Keratinocyte (primary cell): ENCODE data around the gene MYO19. TPM values are rescaled to one million over a fixed set of nuclear protein-coding genes. Genes with fewer than 3 reads are reported as not detected.

Experiments
- DNase-seq: peaks from one replicate; pipeline ENCODE4 v3.0.0-alpha.2; 2011; ENCODE audit warnings: low read depth, missing footprints, low spot score
- FAIRE-seq: peaks from 2 replicates; lab custom pipeline; 2011; peaks lifted over from hg19 to GRCh38; lab: Jason Lieb, UNC
- H2AFZ ChIP-seq: 2 replicates; pipeline ENCODE4 v1.6.0; 2012; ENCODE audit warnings: low read length, control low read depth, inconsistent platforms; ENCODE audit not compliant: control insufficient read depth
- H3K27ac ChIP-seq: 2 replicates; pipeline ENCODE4 v1.5.1; 2011; ENCODE audit warnings: low read length; ENCODE audit not compliant: control insufficient read depth, insufficient read depth
- H3K27me3 ChIP-seq: 3 replicates; pipeline ENCODE4 v1.6.0; 2011; ENCODE audit warnings: low read length; ENCODE audit not compliant: control insufficient read depth, insufficient read depth; ENCODE audit errors: extremely low read depth
- H3K36me3 ChIP-seq, 2 experiments: 2 replicates in 1 of 2; 3 replicates in 1 of 2; pipeline ENCODE4 v1.5.1; 2011; ENCODE audit warnings: low read length in 2 of 2, mild to moderate bottlenecking in 1 of 2; ENCODE audit not compliant: control insufficient read depth in 2 of 2, insufficient read depth in 2 of 2; ENCODE audit errors: extremely low read depth in 1 of 2
- H3K4me1 ChIP-seq: 3 replicates; pipeline ENCODE4 v1.5.1; 2011; ENCODE audit warnings: low read length; ENCODE audit not compliant: control insufficient read depth, insufficient read depth; ENCODE audit errors: extremely low read depth
- H3K4me2 ChIP-seq: 3 replicates; pipeline ENCODE4 v1.6.0; 2011; ENCODE audit warnings: low read depth, low read length; ENCODE audit not compliant: control insufficient read depth, insufficient read depth; ENCODE audit errors: extremely low read depth
- H3K4me3 ChIP-seq, 3 experiments: fragments of 200-600 bp in 1 of 3; sonication (generic) in 1 of 3; 2 replicates in 2 of 3; 3 replicates in 1 of 3; pipeline ENCODE4 v1.5.1; 2011 to 2016; ENCODE audit warnings: low read length in 3 of 3, mild to moderate bottlenecking in 3 of 3, control low read depth in 2 of 3, inconsistent platforms in 1 of 3, low read depth in 1 of 3, mixed read lengths in 1 of 3, mixed run types in 1 of 3, moderate library complexity in 1 of 3; ENCODE audit not compliant: control insufficient read depth in 2 of 3, insufficient read depth in 2 of 3; ENCODE audit errors: extremely low read depth in 1 of 3
- H3K79me2 ChIP-seq: 2 replicates; pipeline ENCODE4 v1.6.0; 2012; ENCODE audit warnings: low read length; ENCODE audit not compliant: control insufficient read depth, insufficient read depth
- H3K9ac ChIP-seq: 3 replicates; pipeline ENCODE4 v1.6.0; 2011; ENCODE audit warnings: low read length; ENCODE audit not compliant: control insufficient read depth, insufficient read depth; ENCODE audit errors: extremely low read depth
- H3K9me1 ChIP-seq: 3 replicates; pipeline ENCODE4 v1.6.0; 2011; ENCODE audit warnings: low read length; ENCODE audit not compliant: control insufficient read depth, insufficient read depth; ENCODE audit errors: extremely low read depth
- H3K9me3 ChIP-seq: 2 replicates; pipeline ENCODE4 v1.5.1; 2012; ENCODE audit warnings: low read depth, low read length; ENCODE audit not compliant: control insufficient read depth
- H4K20me1 ChIP-seq: 3 replicates; pipeline ENCODE4 v1.6.0; 2011; ENCODE audit warnings: low read length; ENCODE audit not compliant: control insufficient read depth, insufficient read depth; ENCODE audit errors: extremely low read depth
- EZH2 ChIP-seq: IDR thresholded peaks from one replicate; pipeline ENCODE4 v1.6.1; 2012; ENCODE audit warnings: inconsistent platforms, mild to moderate bottlenecking, low read length, moderate library complexity
- dilution Hi-C: fragments of 300-500 bp; cut with MboI; formaldehyde crosslinking; loops from one replicate; pipeline ENCODE4 v1.7.0; 2020; ENCODE audit warnings: low sequenced_read_pairs; ENCODE audit not compliant: extremely low pct_ligation_motif_present
- polyA plus RNA-seq, 5 experiments: library from polyadenylated mRNA; depleted of rRNA in 3 of 5; stranded (reverse) in 3 of 5; stranded (forward) in 1 of 5; unstranded in 1 of 5; fragments of >200 nt; gene quantifications; 1 replicate in 1 of 5; 2 replicates in 3 of 5; 3 replicates in 1 of 5; pipeline versions ENCODE4 v1.2.1 to v1.2.3, GENCODE V29; 2011 to 2012; ENCODE audit warnings: missing spikeins in 2 of 5, low read depth in 1 of 5, low replicate concordance in 1 of 5
- TF ChIP-seq, protein P1 (sequence below), 3 experiments: IDR thresholded peaks in 1 of 3; conservative IDR thresholded peaks in 1 of 3; optimal IDR thresholded peaks in 1 of 3; 2 replicates in 2 of 3; 3 replicates in 1 of 3; pipeline versions ENCODE3 to v1.5.1; 2011; ENCODE audit warnings: low read length in 3 of 3, mild to moderate bottlenecking in 3 of 3, moderate library complexity in 2 of 3, control low read depth in 1 of 3, inconsistent platforms in 1 of 3; ENCODE audit not compliant: insufficient read depth in 2 of 3; ENCODE audit errors: extremely low read depth in 1 of 3

MYO19 gene
- polyA plus RNA-seq, 1 donor (not counting 4 experiments of a cell fraction or from before 2014, with no cell fraction given): 47.9 TPM

DNA sequence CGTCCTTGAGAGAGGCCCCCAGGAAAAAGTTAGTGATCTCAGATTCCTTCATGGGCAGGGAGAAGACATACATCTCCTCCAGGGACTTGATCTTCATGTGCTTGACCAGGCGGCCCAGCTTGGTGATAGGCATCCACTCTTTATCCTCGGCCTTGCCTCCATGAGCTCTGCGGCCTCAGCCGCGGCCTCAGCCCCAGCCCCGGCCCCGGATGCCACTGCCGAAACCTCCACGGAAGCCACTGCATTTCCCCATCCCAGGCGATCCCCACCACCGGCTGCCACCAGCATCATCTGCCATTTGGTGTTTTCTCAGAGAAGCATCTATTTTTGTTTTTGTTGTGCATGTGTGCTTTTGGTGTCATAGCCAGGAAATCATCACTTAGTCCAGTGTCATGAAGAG, 40.4 kb upstream of the MYO19 start:
- no peaks in the 10 kb centered on the region for H3K27me3 ChIP-seq
- no peak overlapping the region for H2AFZ ChIP-seq
- H3K4me1 ChIP-seq: peaks cover 15% of the 10 kb centered on the region
- TF ChIP-seq EZH2: no peak
- TF ChIP-seq, protein P1, sequence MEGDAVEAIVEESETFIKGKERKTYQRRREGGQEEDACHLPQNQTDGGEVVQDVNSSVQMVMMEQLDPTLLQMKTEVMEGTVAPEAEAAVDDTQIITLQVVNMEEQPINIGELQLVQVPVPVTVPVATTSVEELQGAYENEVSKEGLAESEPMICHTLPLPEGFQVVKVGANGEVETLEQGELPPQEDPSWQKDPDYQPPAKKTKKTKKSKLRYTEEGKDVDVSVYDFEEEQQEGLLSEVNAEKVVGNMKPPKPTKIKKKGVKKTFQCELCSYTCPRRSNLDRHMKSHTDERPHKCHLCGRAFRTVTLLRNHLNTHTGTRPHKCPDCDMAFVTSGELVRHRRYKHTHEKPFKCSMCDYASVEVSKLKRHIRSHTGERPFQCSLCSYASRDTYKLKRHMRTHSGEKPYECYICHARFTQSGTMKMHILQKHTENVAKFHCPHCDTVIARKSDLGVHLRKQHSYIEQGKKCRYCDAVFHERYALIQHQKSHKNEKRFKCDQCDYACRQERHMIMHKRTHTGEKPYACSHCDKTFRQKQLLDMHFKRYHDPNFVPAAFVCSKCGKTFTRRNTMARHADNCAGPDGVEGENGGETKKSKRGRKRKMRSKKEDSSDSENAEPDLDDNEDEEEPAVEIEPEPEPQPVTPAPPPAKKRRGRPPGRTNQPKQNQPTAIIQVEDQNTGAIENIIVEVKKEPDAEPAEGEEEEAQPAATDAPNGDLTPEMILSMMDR (optimal IDR thresholded peaks at IDR 0.05 in 1 of 3, IDR thresholded peaks at IDR 0.05 in 1 of 3, conservative IDR thresholded peaks at IDR 0.05 in 1 of 3; ENCODE audit: extremely low read depth in 1 of 3, insufficient read depth in 2 of 3, low read length in 3 of 3): no peak
- no peak for FAIRE-seq
- no peaks in the 10 kb centered on the region for H3K9me1 ChIP-seq
- no peak overlapping the region for H3K27ac ChIP-seq
- H3K4me3 ChIP-seq: no peak overlapping the region
- peaks cover 57% of the 10 kb centered on the region for H3K79me2 ChIP-seq
- peaks cover 6% of the 10 kb centered on the region for H4K20me1 ChIP-seq
- DNase-seq: no peak
- H3K9ac ChIP-seq: no peak overlapping the region
- H3K4me2 ChIP-seq: no peak overlapping the region
- no peaks in the 10 kb centered on the region for H3K9me3 ChIP-seq
- peaks cover 13 to 37% of the 10 kb centered on the region in 2 experiments for H3K36me3 ChIP-seq
- dilution Hi-C loops: no loop called here

DNA sequence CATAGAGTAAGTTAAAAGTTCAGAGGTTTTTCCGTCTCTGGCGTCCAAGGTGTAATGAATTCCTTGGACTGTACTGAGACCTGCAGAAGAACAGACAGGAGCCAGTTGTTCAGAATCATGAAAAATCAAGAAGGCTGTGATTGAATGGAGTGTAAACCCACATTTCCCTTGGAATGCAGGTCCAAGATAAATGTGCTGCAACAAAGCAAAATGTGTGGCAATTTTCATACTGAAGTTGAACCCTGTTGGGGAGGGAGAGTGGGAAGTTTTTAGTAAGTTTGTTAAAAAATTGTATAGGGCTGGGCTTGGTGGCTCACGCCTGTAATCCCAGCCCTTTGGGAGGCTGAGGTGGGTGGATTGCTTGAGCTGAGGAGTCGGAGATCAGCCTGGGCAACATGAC, 31.4 kb upstream of the MYO19 start:
- DNase-seq (no peak), FAIRE-seq (no peak)
- H4K20me1 ChIP-seq: peaks cover 3% of the 10 kb centered on the region
- no peaks in the 10 kb centered on the region for H3K9me1 ChIP-seq
- no peak overlapping the region for H2AFZ ChIP-seq
- no peaks in the 10 kb centered on the region for H3K27me3 ChIP-seq
- no peak overlapping the region for H3K27ac ChIP-seq
- H3K36me3 ChIP-seq: peaks cover 26 to 30% of the 10 kb centered on the region in 2 experiments
- H3K79me2 ChIP-seq: peaks cover 44% of the 10 kb centered on the region
- H3K9me3 ChIP-seq: no peaks in the 10 kb centered on the region
- H3K4me1 ChIP-seq: no peaks in the 10 kb centered on the region
- no peak overlapping the region for H3K9ac ChIP-seq
- no peak overlapping the region for H3K4me3 ChIP-seq
- dilution Hi-C loops: no loop called here
- no peak overlapping the region for H3K4me2 ChIP-seq
- TF ChIP-seq, protein P1 (optimal IDR thresholded peaks at IDR 0.05 in 1 of 3, IDR thresholded peaks at IDR 0.05 in 1 of 3, conservative IDR thresholded peaks at IDR 0.05 in 1 of 3; ENCODE audit: extremely low read depth in 1 of 3, insufficient read depth in 2 of 3, low read length in 3 of 3): no peak
- TF ChIP-seq EZH2: no peak
